ENCODE measurements around the gene DIDO1. TPM values are rescaled to one million over a fixed set of nuclear protein-coding genes. Genes with fewer than 3 reads are reported as not detected.

Gene DIDO1
- total and polyA plus RNA-seq, 9 of the 15 experiments (the other 6 are each of a cell fraction or from before 2014, with no cell fraction given), result 4.4 to 46.8 (median 31.2) TPM

DNA sequence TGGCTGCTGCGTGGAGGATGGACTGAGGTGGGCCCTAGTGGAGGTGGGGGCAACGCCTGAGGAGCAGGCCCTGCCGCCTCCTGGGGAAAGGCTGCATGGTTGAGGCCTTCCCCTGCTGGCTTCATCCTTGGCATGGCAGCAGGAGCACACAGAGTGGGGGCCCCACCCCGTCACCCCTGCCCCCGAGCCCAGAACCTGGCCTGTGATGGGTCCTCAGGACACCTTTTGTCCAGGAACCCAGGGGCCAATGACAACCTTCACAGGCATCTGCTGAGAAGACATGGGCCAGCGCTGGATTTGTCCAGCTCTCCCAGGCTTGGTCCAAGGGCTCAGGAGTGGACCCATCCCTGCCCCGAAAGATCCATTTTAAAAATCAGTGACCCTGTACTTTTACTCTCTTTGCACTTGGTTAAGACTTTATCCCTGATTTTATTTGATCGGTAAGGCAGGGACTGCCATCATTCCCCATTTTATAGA is 25.6 kb upstream of the DIDO1 start (continued):
- TF ChIP-seq MECOM (CRISPR knock-in tag; IDR thresholded peaks at IDR 0.05) (no peak), NUFIP1 (IDR thresholded peaks at IDR 0.05; ENCODE audit: partially characterized antibody) (no peak), HDGF (IDR thresholded peaks at IDR 0.05) (no peak), SRF (CRISPR knock-in tag; IDR thresholded peaks at IDR 0.05) (no peak), SMC3 (conservative IDR thresholded peaks at IDR 0.05; ENCODE audit: insufficient read depth, low read depth, low read length) (no peak), NFXL1 (CRISPR knock-in tag; IDR thresholded peaks at IDR 0.05) (no peak)
- TF ChIP-seq, protein P1, sequence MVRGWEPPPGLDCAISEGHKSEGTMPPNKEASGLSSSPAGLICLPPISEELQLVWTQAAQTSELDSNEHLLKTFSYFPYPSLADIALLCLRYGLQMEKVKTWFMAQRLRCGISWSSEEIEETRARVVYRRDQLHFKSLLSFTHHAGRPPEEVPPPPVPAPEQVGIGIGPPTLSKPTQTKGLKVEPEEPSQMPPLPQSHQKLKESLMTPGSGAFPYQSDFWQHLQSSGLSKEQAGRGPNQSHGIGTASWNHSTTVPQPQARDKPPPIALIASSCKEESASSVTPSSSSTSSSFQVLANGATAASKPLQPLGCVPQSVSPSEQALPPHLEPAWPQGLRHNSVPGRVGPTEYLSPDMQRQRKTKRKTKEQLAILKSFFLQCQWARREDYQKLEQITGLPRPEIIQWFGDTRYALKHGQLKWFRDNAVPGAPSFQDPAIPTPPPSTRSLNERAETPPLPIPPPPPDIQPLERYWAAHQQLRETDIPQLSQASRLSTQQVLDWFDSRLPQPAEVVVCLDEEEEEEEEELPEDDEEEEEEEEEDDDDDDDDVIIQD (CRISPR knock-in tag; IDR thresholded peaks at IDR 0.05), result no peak
- TF ChIP-seq, protein P2, sequence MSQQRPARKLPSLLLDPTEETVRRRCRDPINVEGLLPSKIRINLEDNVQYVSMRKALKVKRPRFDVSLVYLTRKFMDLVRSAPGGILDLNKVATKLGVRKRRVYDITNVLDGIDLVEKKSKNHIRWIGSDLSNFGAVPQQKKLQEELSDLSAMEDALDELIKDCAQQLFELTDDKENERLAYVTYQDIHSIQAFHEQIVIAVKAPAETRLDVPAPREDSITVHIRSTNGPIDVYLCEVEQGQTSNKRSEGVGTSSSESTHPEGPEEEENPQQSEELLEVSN (IDR thresholded peaks at IDR 0.05; ENCODE audit: borderline replicate concordance in 1 of 2, extremely low read depth in 1 of 2, insufficient read depth in 1 of 2, insufficient read length in 1 of 2, low read depth in 1 of 2, low read length in 1 of 2, poor library complexity in 1 of 2, severe bottlenecking in 1 of 2), result no peak
- TF ChIP-seq, protein P3, sequence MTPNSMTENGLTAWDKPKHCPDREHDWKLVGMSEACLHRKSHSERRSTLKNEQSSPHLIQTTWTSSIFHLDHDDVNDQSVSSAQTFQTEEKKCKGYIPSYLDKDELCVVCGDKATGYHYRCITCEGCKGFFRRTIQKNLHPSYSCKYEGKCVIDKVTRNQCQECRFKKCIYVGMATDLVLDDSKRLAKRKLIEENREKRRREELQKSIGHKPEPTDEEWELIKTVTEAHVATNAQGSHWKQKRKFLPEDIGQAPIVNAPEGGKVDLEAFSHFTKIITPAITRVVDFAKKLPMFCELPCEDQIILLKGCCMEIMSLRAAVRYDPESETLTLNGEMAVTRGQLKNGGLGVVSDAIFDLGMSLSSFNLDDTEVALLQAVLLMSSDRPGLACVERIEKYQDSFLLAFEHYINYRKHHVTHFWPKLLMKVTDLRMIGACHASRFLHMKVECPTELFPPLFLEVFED (CRISPR knock-in tag; conservative IDR thresholded peaks at IDR 0.05), result no peak

Data from K562 (cell line).